ENCODE measurements around the gene ADD3.

ADD3 gene

DNA sequence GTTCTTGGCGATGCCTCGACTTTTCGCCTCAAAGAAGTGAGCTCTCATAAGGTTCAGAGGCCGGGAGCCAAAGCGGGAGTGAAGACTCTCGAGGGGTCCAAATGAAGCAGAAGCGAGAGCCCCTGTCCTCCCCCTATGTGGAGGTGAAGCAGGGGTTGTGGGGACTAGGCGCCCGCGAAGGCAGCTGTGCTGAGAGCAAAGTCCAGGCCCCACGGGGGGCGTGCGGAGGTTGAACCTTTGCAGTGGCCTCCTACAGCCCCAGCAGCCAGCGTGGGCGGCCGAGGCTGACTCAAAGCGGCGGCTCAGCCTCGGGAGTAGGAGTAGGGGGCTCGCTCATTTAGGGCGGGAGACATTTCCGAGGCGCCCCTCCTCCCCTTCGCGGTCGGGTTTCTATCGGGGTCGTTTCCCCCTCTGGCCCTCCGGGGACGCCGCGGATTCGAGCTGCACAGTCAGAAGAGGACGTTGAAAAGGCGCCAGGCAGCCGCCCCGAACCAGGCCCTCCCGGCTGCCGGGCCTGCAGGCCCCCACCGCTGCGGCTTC lies 553 bp upstream of the ADD3 start:
- H3K9ac ChIP-seq (ENCODE audit: low read depth, low read length): peak overlapping the region; percentile 90
- H3K27me3 ChIP-seq (ENCODE audit: insufficient read depth, low read length): peaks cover 8% of the 10 kb centered on the region
- H3K36me3 ChIP-seq (ENCODE audit: insufficient read depth, low read length): no peaks in the 10 kb centered on the region
- peak overlapping the region; percentile 79 for H3K4me3 ChIP-seq (ENCODE audit: low read length)
- peaks cover 73% of the 10 kb centered on the region for H3K4me1 ChIP-seq (ENCODE audit: insufficient read depth, low read length)
- H3K9me3 ChIP-seq (ENCODE audit: insufficient read depth, low read depth, low read length): no peaks in the 10 kb centered on the region
- WGBS: under 1% methylated on average over 41 of the region's 41 CpGs
- H3K27ac ChIP-seq (ENCODE audit: low read depth, low read length): peak overlapping the region; percentile 94

- Histone ChIP-seq H3K9me3 (ENCODE audit: insufficient read depth, low read depth, low read length) (no peaks in the 10 kb centered on the region), H3K27me3 (ENCODE audit: insufficient read depth, low read length) (peaks cover 8% of the 10 kb centered on the region), H3K9ac (ENCODE audit: low read depth, low read length) (peak overlapping the region; percentile 77), H3K4me1 (ENCODE audit: insufficient read depth, low read length) (peaks cover 70% of the 10 kb centered on the region), H3K4me3 (ENCODE audit: low read length) (peak overlapping the region; percentile 89), H3K36me3 (ENCODE audit: insufficient read depth, low read length) (no peaks in the 10 kb centered on the region), H3K27ac (ENCODE audit: low read depth, low read length) (peak overlapping the region; percentile 95)
- WGBS: 4% methylated on average over 29 of the region's 30 CpGs
Observed at GRCh38 chr10:110008518-110009339, 945 bp downstream of the ADD3 start.

DNA sequence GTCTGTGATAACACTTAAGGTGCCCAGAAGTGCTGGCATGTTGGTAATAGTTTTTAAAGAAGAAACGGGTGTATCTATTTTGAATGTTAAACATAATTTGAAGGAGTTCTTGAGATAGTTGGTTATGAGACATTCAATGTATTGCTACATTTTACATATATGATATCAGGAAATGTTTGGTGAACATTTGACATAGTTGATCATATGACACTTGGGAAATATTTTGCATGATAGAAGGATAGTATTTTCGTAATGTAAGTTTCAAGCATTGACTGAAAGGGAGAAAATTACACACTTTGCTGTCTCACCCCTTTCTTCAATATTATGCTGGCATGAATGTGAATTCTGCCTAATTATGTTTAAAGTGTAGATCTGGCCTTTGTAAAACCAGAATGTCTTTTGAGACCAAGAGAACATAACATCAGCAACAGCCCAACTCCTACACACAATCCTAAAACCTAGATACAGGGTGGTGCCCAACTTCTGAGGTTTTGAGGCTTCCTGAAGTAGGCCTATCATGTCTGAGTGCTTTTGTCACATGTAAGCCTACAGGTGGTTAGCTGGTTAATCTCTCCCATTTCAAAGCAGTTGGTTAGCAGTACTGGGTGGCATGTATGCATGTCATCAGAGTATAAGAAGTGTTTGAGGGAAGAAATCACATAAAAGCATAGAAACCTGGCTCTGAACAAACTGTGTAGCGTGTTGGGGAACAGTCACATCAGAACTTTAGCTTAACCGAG lies 2.1 kb downstream of the ADD3 start:
- Histone ChIP-seq H3K27me3 (ENCODE audit: insufficient read depth, low read length) (peaks cover 8% of the 10 kb centered on the region), H3K27ac (ENCODE audit: low read depth, low read length) (no peak overlapping the region), H3K4me3 (ENCODE audit: low read length) (peak overlapping the region; percentile 89), H3K9ac (ENCODE audit: low read depth, low read length) (no peak overlapping the region), H3K9me3 (ENCODE audit: insufficient read depth, low read depth, low read length) (no peaks in the 10 kb centered on the region), H3K36me3 (ENCODE audit: insufficient read depth, low read length) (no peaks in the 10 kb centered on the region), H3K4me1 (ENCODE audit: insufficient read depth, low read length) (peaks cover 66% of the 10 kb centered on the region)
- 87% methylated on average over 4 of the region's 4 CpGs for WGBS

GRCh38 chr10:110010486-110011378 lies 2.9 kb downstream of the ADD3 start:
- Histone ChIP-seq H3K4me1 (ENCODE audit: insufficient read depth, low read length) (peaks cover 65% of the 10 kb centered on the region), H3K4me3 (ENCODE audit: low read length) (peak overlapping the region; percentile 89; the same call in 1 of the 2 replicates), H3K9me3 (ENCODE audit: insufficient read depth, low read depth, low read length) (no peaks in the 10 kb centered on the region), H3K27ac (ENCODE audit: low read depth, low read length) (no peak overlapping the region), H3K27me3 (ENCODE audit: insufficient read depth, low read length) (peaks cover 8% of the 10 kb centered on the region), H3K9ac (ENCODE audit: low read depth, low read length) (no peak overlapping the region), H3K36me3 (ENCODE audit: insufficient read depth, low read length) (no peaks in the 10 kb centered on the region)
- 67% methylated on average over 2 of the region's 2 CpGs for WGBS

- Histone ChIP-seq H3K27ac (ENCODE audit: low read depth, low read length) (no peak overlapping the region), H3K4me3 (ENCODE audit: low read length) (no peak overlapping the region), H3K36me3 (ENCODE audit: insufficient read depth, low read length) (no peaks in the 10 kb centered on the region), H3K4me1 (ENCODE audit: insufficient read depth, low read length) (peaks cover 65% of the 10 kb centered on the region), H3K9me3 (ENCODE audit: insufficient read depth, low read depth, low read length) (no peaks in the 10 kb centered on the region), H3K27me3 (ENCODE audit: insufficient read depth, low read length) (peaks cover under 1% of the 10 kb centered on the region; the same call in 1 of the 2 replicates), H3K9ac (ENCODE audit: low read depth, low read length) (no peak overlapping the region)
- 86% methylated on average over 2 of the region's 3 CpGs for WGBS
Observed at GRCh38 chr10:110011681-110012080, 3.9 kb downstream of the ADD3 start.

DNA sequence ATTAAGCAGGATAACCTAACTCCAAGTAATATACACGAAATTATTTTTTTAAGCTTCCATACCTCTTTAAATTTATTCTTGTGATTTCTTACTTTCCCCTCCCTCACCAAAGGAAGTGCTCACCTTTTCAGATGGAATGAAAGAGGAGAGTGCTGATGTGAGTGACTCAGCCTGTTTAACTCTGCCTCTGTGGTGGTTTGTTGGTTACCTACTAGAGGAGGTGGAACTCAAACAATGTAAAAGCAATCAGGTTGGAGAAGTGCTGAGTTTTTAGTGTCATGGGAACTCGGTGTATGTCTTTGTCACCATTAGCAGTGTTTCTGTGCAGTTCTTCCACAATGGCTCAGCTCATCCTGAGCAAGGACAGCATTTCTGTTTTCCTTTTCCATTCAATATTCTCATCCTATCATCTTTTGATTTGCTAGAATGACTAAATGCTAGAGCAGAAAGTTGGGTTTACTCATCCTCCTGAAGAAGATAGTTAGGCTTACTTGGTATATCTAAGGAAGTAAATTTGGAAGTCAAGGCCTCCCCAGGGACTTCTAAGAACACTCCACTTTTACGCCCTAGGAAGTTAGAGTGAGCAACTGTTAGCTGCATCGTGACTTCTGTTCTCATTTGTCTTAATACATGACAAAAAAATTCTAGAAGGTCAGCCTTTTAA lies 6.0 kb downstream of the ADD3 start:
- H3K9me3 ChIP-seq (ENCODE audit: insufficient read depth, low read depth, low read length): no peaks in the 10 kb centered on the region
- peaks cover 69% of the 10 kb centered on the region for H3K4me1 ChIP-seq (ENCODE audit: insufficient read depth, low read length)
- no peak overlapping the region for H3K4me3 ChIP-seq (ENCODE audit: low read length)
- no peaks in the 10 kb centered on the region for H3K27me3 ChIP-seq (ENCODE audit: insufficient read depth, low read length)
- H3K36me3 ChIP-seq (ENCODE audit: insufficient read depth, low read length): no peaks in the 10 kb centered on the region
- 53% methylated on average over 4 of the region's 4 CpGs for WGBS
- peak overlapping the region; percentile 37 for H3K27ac ChIP-seq (ENCODE audit: low read depth, low read length)
- no peak overlapping the region; the same call in 1 of the 2 replicates for H3K9ac ChIP-seq (ENCODE audit: low read depth, low read length)

- H3K36me3 ChIP-seq (ENCODE audit: insufficient read depth, low read length): no peaks in the 10 kb centered on the region
- H3K27ac ChIP-seq (ENCODE audit: low read depth, low read length): peak overlapping the region; percentile 26
- H3K4me1 ChIP-seq (ENCODE audit: insufficient read depth, low read length): peaks cover 48% of the 10 kb centered on the region
- no peak overlapping the region for H3K4me3 ChIP-seq (ENCODE audit: low read length)
- no peaks in the 10 kb centered on the region for H3K9me3 ChIP-seq (ENCODE audit: insufficient read depth, low read depth, low read length)
- no peaks in the 10 kb centered on the region for H3K27me3 ChIP-seq (ENCODE audit: insufficient read depth, low read length)
- H3K9ac ChIP-seq (ENCODE audit: low read depth, low read length): no peak overlapping the region
Observed at GRCh38 chr10:110016039-110016438, 8.3 kb downstream of the ADD3 start.

DNA sequence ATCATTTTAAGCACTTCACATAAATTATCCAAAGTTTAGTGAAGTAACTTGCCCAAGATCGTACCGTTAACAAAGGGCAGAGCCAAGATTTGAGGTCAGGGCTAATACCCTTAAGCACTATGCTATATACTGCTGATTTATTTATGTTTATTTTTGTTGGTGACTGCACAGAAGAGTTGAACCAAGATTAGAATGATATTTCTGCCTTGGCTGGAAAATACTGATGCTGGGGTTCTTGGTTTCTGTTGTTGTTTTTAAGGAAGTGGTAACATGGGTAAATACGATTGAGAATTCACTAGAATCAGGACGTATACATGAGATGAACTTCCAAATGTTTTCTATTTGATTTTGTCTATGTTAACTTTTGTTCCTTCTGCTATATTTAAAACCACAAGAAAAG lies 9.3 kb downstream of the ADD3 start:
- Histone ChIP-seq H3K4me1 (ENCODE audit: insufficient read depth, low read length) (peaks cover 40% of the 10 kb centered on the region), H3K27me3 (ENCODE audit: insufficient read depth, low read length) (no peaks in the 10 kb centered on the region), H3K27ac (ENCODE audit: low read depth, low read length) (no peak overlapping the region), H3K36me3 (ENCODE audit: insufficient read depth, low read length) (no peaks in the 10 kb centered on the region), H3K4me3 (ENCODE audit: low read length) (no peak overlapping the region), H3K9me3 (ENCODE audit: insufficient read depth, low read depth, low read length) (no peaks in the 10 kb centered on the region), H3K9ac (ENCODE audit: low read depth, low read length) (no peak overlapping the region)
- 92% methylated on average over 4 of the region's 4 CpGs for WGBS

DNA sequence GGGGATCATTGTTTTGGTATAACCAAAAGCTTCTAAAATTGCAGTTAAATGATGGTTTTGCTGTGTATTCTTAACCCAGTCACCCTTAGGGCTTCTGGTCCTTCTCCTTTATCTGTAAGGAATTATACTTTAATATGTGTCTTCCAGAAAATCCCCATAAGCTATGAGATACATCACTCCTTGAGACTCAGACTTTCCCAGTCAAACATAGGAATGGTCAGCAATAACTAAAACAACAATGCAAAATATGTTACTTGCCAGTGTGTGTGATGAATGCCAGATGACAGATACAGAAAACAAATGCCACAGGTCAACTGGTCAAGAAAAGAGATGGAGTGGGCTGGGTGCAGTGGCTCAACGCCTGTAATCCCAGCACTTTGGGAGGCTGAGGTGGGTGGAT lies 10.1 kb downstream of the ADD3 start:
- Histone ChIP-seq H3K4me3 (ENCODE audit: low read length) (no peak overlapping the region), H3K9ac (ENCODE audit: low read depth, low read length) (no peak overlapping the region), H3K36me3 (ENCODE audit: insufficient read depth, low read length) (no peaks in the 10 kb centered on the region), H3K27ac (ENCODE audit: low read depth, low read length) (no peak overlapping the region), H3K4me1 (ENCODE audit: insufficient read depth, low read length) (peaks cover 43% of the 10 kb centered on the region), H3K27me3 (ENCODE audit: insufficient read depth, low read length) (no peaks in the 10 kb centered on the region), H3K9me3 (ENCODE audit: insufficient read depth, low read depth, low read length) (no peaks in the 10 kb centered on the region)
- WGBS: 95% methylated on average over 1 of the region's 1 CpG

GRCh38 chr10:110020265-110020664 lies 12.5 kb downstream of the ADD3 start:
- H3K9ac ChIP-seq (ENCODE audit: low read depth, low read length): no peak overlapping the region
- H3K27me3 ChIP-seq (ENCODE audit: insufficient read depth, low read length): no peaks in the 10 kb centered on the region
- 90% methylated on average over 6 of the region's 6 CpGs for WGBS
- H3K4me1 ChIP-seq (ENCODE audit: insufficient read depth, low read length): peaks cover 35% of the 10 kb centered on the region
- H3K4me3 ChIP-seq (ENCODE audit: low read length): no peak overlapping the region
- H3K36me3 ChIP-seq (ENCODE audit: insufficient read depth, low read length): no peaks in the 10 kb centered on the region
- no peak overlapping the region for H3K27ac ChIP-seq (ENCODE audit: low read depth, low read length)
- H3K9me3 ChIP-seq (ENCODE audit: insufficient read depth, low read depth, low read length): no peaks in the 10 kb centered on the region
